Measurements from ENCODE around the gene CLNS1A.

Gene CLNS1A

DNA sequence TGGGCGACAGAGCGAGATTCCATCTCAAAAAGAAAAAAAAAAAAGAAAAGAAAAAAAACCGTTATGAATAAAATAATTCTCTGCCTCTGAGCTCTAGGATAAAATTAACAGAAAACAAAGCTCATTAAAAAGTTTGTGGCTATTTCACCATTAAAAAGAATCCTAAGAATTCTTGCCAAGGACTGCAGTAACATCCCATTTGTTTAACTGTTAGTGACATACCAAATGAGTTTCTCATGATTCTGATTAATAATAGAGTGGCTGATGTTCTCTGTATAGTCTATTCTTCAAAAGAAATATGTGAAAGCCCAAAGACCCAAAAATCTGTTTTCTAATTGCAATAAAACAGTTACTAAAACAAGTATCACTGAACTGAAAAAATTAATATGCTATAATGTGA is 19.7 kb downstream of the CLNS1A start:
- Histone ChIP-seq H3K27me3 (replicated peaks; ENCODE audit: insufficient read depth, low read length) (no peaks in the 10 kb centered on the region), H3K4me1 (ENCODE audit: low read length) (no peaks in the 10 kb centered on the region), H3K27ac (ENCODE audit: low read length) (no peak overlapping the region), H2AFZ (ENCODE audit: low read length) (no peak overlapping the region), H3K4me2 (ENCODE audit: low read depth, low read length) (no peak overlapping the region), H4K20me1 (ENCODE audit: insufficient read depth, low read length) (no peaks in the 10 kb centered on the region), H3K9me2 (replicated peaks; ENCODE audit: insufficient read depth, low read length) (no peaks in the 10 kb centered on the region), H3K79me2 (ENCODE audit: low read length) (no peaks in the 10 kb centered on the region), H3K4me3 (ENCODE audit: low read length) (no peak overlapping the region), H3F3A (ENCODE audit: insufficient read depth, low read length) (no peaks in the 10 kb centered on the region), H3K9me3 (replicated peaks; ENCODE audit: insufficient read depth, low read length) (no peaks in the 10 kb centered on the region), H3K36me3 (replicated peaks; ENCODE audit: insufficient read depth, low read length) (peaks cover 7% of the 10 kb centered on the region; the same call in 1 of the 2 replicates), H3K9ac (ENCODE audit: low read length) (no peak overlapping the region)
- TF ChIP-seq, protein P1, sequence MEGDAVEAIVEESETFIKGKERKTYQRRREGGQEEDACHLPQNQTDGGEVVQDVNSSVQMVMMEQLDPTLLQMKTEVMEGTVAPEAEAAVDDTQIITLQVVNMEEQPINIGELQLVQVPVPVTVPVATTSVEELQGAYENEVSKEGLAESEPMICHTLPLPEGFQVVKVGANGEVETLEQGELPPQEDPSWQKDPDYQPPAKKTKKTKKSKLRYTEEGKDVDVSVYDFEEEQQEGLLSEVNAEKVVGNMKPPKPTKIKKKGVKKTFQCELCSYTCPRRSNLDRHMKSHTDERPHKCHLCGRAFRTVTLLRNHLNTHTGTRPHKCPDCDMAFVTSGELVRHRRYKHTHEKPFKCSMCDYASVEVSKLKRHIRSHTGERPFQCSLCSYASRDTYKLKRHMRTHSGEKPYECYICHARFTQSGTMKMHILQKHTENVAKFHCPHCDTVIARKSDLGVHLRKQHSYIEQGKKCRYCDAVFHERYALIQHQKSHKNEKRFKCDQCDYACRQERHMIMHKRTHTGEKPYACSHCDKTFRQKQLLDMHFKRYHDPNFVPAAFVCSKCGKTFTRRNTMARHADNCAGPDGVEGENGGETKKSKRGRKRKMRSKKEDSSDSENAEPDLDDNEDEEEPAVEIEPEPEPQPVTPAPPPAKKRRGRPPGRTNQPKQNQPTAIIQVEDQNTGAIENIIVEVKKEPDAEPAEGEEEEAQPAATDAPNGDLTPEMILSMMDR (IDR thresholded peaks at IDR 0.05; ENCODE audit: low read length), result no peak
- TF ChIP-seq EZH2phosphoT487 (IDR thresholded peaks at IDR 0.05; ENCODE audit: low read length) (no peak), EZH2 (optimal IDR thresholded peaks at IDR 0.05; ENCODE audit: low read depth, low read length) (no peak)
- no peak for DNase-seq

DNA sequence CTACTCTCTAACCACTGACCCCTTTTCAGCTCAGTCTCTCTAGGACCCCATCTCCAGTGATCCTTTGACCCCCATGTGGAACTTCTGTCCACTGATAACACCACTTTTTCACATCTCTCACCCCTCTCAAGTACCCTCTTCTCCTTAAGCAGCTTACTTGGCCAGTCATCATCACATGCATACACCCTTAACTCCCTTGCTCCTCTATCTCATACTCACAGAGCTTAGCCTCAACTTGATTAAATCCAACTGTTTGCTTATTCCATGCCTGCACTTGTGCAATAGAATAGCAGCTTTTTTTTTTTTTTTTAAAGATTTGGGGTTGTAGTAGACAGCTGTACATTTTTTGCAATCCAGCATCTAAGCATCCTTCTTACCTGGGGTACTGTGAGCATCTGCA is 25.7 kb downstream of the CLNS1A start:
- Histone ChIP-seq H3K9me3 (replicated peaks; ENCODE audit: insufficient read depth, low read length) (no peaks in the 10 kb centered on the region), H3K4me3 (ENCODE audit: low read length) (no peak overlapping the region), H3K4me1 (ENCODE audit: low read length) (no peaks in the 10 kb centered on the region), H3F3A (ENCODE audit: insufficient read depth, low read length) (no peaks in the 10 kb centered on the region), H2AFZ (ENCODE audit: low read length) (no peak overlapping the region), H3K27me3 (replicated peaks; ENCODE audit: insufficient read depth, low read length) (no peaks in the 10 kb centered on the region), H3K4me2 (ENCODE audit: low read depth, low read length) (no peak overlapping the region), H3K36me3 (replicated peaks; ENCODE audit: insufficient read depth, low read length) (0 out of 2 replicates have a peak, but pooled peaks cover 7% of the 10 kb centered on the region), H4K20me1 (ENCODE audit: insufficient read depth, low read length) (no peaks in the 10 kb centered on the region), H3K9ac (ENCODE audit: low read length) (no peak overlapping the region), H3K9me2 (replicated peaks; ENCODE audit: insufficient read depth, low read length) (no peaks in the 10 kb centered on the region), H3K79me2 (ENCODE audit: low read length) (no peaks in the 10 kb centered on the region), H3K27ac (ENCODE audit: low read length) (no peak overlapping the region)
- TF ChIP-seq EZH2phosphoT487 (IDR thresholded peaks at IDR 0.05; ENCODE audit: low read length), result no peak
- TF ChIP-seq, protein P1 (IDR thresholded peaks at IDR 0.05; ENCODE audit: low read length), result no peak
- TF ChIP-seq EZH2 (optimal IDR thresholded peaks at IDR 0.05; ENCODE audit: low read depth, low read length), result no peak
- no peak for DNase-seq

DNA sequence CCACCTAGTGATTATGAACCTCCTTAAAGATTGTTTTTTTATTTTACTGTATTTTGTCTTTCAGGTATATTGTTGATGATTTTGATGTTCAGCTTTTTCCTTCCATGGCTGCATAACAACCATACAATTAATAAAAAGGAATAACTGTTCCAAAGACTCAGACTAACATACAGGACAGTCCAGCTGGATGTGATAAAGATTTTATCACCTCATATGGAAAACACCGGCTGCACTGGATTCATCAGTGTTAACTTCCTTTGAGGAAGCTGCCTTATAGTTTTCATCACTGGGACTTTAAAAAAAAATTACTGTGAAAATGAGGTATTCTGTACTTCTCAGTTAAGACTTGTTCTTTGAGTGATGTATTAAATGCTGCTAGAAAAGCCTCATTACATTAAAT is 28.4 kb downstream of the CLNS1A start:
- H3K4me2 ChIP-seq (ENCODE audit: low read depth, low read length), result no peak overlapping the region
- H3K9me2 ChIP-seq (replicated peaks; ENCODE audit: insufficient read depth, low read length), result no peaks in the 10 kb centered on the region
- no peak overlapping the region for H3K9ac ChIP-seq (ENCODE audit: low read length)
- no peaks in the 10 kb centered on the region for H3K4me1 ChIP-seq (ENCODE audit: low read length)
- H3K27ac ChIP-seq (ENCODE audit: low read length), result no peak overlapping the region
- DNase-seq, result no peak
- H3K79me2 ChIP-seq (ENCODE audit: low read length), result no peaks in the 10 kb centered on the region
- H3K27me3 ChIP-seq (replicated peaks; ENCODE audit: insufficient read depth, low read length), result no peaks in the 10 kb centered on the region
- TF ChIP-seq EZH2 (optimal IDR thresholded peaks at IDR 0.05; ENCODE audit: low read depth, low read length), result no peak
- TF ChIP-seq, protein P1 (IDR thresholded peaks at IDR 0.05; ENCODE audit: low read length), result no peak
- TF ChIP-seq EZH2phosphoT487 (IDR thresholded peaks at IDR 0.05; ENCODE audit: low read length), result no peak
- no peaks in the 10 kb centered on the region for H3F3A ChIP-seq (ENCODE audit: insufficient read depth, low read length)
- H4K20me1 ChIP-seq (ENCODE audit: insufficient read depth, low read length), result no peaks in the 10 kb centered on the region
- no peaks in the 10 kb centered on the region for H3K9me3 ChIP-seq (replicated peaks; ENCODE audit: insufficient read depth, low read length)
- H3K36me3 ChIP-seq (replicated peaks; ENCODE audit: insufficient read depth, low read length), result 0 out of 2 replicates have a peak, but pooled peaks cover 4% of the 10 kb centered on the region
- H2AFZ ChIP-seq (ENCODE audit: low read length), result no peak overlapping the region
- no peak overlapping the region for H3K4me3 ChIP-seq (ENCODE audit: low read length)
